AG04449 (cell line): Measurements from ENCODE around the gene KCNIP1.

ENCODE experiments used
- CTCF ChIA-PET: fragments of 350-600 bp; formaldehyde crosslinking; extraction: SDS; loops from one replicate; lab custom pipeline; 2021; ENCODE audit warnings: antibody characterized with exemption; lab: Yijun Ruan, JAX
- POLR2A ChIA-PET: fragments of 400-600, 350-600 bp; formaldehyde crosslinking; extraction: SDS; loops from one replicate; lab custom pipeline; 2020; ENCODE audit warnings: antibody characterized with exemption, inconsistent platforms; lab: Yijun Ruan, JAX
- DNase-seq: peaks from one replicate; pipeline ENCODE4 v3.0.0-alpha.2; 2010; ENCODE audit warnings: low read depth, low spot score
- H3K4me3 ChIP-seq: 2 replicates; pipeline ENCODE4 v1.5.1; 2011; ENCODE audit warnings: low read depth, mild to moderate bottlenecking, control low read depth, low read length
- TF ChIP-seq, protein P1 (sequence below): IDR thresholded peaks from one replicate; pipeline ENCODE4 v1.5.1; 2011; ENCODE audit warnings: mild to moderate bottlenecking, moderate library complexity, low read length, control low read depth, inconsistent platforms; ENCODE audit not compliant: insufficient read depth; ENCODE audit errors: missing control alignments

Gene KCNIP1

DNA sequence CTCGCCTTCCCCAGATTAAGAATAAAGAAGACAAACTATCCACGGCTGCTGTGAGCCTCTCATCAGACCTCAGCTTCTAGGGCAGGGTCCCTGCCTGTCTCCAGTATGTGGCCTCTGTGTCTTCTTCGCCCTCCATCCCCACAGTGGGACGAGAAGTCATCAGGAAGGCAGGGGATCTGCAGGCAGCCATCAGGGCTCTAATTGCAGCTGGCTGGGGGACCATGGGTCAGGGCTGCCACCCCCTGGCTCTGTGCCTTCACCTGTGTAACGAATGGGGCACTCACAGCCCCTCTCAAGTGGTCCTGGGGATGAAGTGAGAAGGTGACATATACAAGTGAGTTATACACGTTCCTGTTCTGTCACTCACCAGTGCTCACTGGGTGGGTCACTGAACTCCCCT lies 139.8 kb downstream of the KCNIP1 start:
- no peak for DNase-seq
- POLR2A ChIA-PET = no interaction called here
- CTCF ChIA-PET = interaction anchor here (1.7 kb wide), 1 partner anchor 10 kb away, joined by 6 read pairs; no protein-coding TSS in a partner anchor
- TF ChIP-seq, protein P1, sequence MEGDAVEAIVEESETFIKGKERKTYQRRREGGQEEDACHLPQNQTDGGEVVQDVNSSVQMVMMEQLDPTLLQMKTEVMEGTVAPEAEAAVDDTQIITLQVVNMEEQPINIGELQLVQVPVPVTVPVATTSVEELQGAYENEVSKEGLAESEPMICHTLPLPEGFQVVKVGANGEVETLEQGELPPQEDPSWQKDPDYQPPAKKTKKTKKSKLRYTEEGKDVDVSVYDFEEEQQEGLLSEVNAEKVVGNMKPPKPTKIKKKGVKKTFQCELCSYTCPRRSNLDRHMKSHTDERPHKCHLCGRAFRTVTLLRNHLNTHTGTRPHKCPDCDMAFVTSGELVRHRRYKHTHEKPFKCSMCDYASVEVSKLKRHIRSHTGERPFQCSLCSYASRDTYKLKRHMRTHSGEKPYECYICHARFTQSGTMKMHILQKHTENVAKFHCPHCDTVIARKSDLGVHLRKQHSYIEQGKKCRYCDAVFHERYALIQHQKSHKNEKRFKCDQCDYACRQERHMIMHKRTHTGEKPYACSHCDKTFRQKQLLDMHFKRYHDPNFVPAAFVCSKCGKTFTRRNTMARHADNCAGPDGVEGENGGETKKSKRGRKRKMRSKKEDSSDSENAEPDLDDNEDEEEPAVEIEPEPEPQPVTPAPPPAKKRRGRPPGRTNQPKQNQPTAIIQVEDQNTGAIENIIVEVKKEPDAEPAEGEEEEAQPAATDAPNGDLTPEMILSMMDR = no peak
- H3K4me3 ChIP-seq = no peak overlapping the region

GRCh38 chr5:170644501-170644900 lies 140.7 kb downstream of the KCNIP1 start:
- H3K4me3 ChIP-seq = no peak overlapping the region
- TF ChIP-seq, protein P1 = no peak
- ChIA-PET POLR2A (no interaction called here), CTCF (interaction anchor here (1.1 to 1.5 kb wide), 3 partner anchors 9 to 13 kb away, joined by 3 to 6 read pairs (median 3); no protein-coding TSS in a partner anchor)
- no peak for DNase-seq

- POLR2A ChIA-PET = no interaction called here
- no peak for DNase-seq
Measured at GRCh38 chr5:170648541-170648940, 144.7 kb downstream of the KCNIP1 start.

DNA sequence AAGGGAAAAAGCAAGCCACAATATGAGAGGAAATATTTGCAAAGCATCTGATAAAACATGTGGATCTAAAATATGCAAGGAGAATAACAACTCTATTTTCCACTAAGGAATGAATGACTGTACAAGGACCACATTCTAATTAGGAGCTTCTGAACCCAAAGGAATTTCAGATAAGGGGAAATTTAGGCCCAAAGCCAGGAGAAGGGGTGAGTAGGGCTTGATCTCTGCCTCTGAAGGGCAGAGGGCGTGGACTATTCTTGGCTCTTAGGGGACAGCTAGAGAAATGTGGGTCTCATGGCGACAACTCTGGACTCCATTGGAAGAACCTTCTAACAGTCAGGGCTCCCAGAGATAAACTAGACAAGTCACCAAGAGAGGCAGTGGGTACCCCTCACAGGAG lies 147.0 kb downstream of the KCNIP1 start:
- no peak for DNase-seq
- ChIA-PET POLR2A (no interaction called here), CTCF (interaction anchor here (0.7 to 1.5 kb wide), 2 partner anchors 12 to 17 kb away, joined by 3 read pairs; no protein-coding TSS in a partner anchor)
- H3K4me3 ChIP-seq = no peak overlapping the region
- TF ChIP-seq, protein P1 = no peak

More at GRCh38 chr5:170648541-170648940, 144.7 kb downstream of the KCNIP1 start:
- CTCF ChIA-PET = interaction anchor here (1.9 kb wide), 1 partner anchor 10 kb away, joined by 13 read pairs; no protein-coding TSS in a partner anchor
- H3K4me3 ChIP-seq = no peak overlapping the region
- TF ChIP-seq, protein P1 = no peak

DNA sequence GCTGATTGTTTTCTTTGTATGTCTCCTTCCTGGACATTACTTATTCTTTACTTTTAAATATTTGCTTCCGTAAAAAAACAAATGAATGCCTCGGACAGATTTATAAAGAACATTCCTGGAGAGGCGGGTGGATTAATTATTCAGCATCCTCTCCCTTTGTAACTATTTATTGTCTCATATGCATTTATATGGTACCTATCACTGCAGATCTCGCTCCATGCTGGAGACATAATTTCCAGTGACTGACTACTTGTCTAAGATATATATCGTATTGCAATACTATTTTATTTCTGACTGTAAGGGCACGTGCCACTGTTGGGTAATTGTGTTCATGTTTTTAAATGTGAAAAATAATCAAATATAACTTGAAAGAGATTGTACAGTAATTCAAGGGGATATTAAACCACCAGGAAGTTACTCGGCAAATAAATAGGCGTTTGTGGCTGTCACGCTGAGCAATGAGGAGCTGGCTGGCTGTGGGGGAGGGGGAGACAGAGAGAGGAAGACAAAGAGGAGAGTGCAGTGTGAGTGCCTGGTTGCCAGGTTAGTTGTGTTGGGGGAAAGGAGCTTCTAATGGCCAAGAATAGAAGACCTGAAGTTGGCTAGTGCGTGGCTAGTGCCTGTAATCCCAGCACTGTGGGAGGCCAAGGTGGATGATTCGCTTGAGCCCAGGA lies 147.9 kb downstream of the KCNIP1 start:
- ChIA-PET CTCF (interaction anchor here (0.7 to 1.5 kb wide), 2 partner anchors 13 to 18 kb away, joined by 3 to 4 read pairs; no protein-coding TSS in a partner anchor), POLR2A (no interaction called here)
- DNase-seq = no peak
- TF ChIP-seq, protein P1 = no peak
- no peak overlapping the region for H3K4me3 ChIP-seq

GRCh38 chr5:170655476-170655875 lies 151.7 kb downstream of the KCNIP1 start:
- no peak for DNase-seq
- ChIA-PET CTCF (interaction anchor here (0.8 to 1.3 kb wide), 2 partner anchors 16 to 22 kb away, joined by 3 to 6 read pairs; no protein-coding TSS in a partner anchor), POLR2A (no interaction called here)
- no peak overlapping the region for H3K4me3 ChIP-seq
- TF ChIP-seq, protein P1 = no peak
